GM12873 (cell line): ENCODE data around the gene PRRX2.

Experiments
- CTCF ChIP-seq: IDR thresholded peaks from 2 replicates; pipeline ENCODE4 v1.5.1; 2012; ENCODE audit warnings: low read depth, mild to moderate bottlenecking, moderate library complexity, low read length, control low read depth; ENCODE audit not compliant: insufficient read depth; ENCODE audit errors: missing control alignments

Gene PRRX2

GRCh38 chr9:129751841-129752801 is 86.7 kb downstream of the PRRX2 start:
- TF ChIP-seq CTCF, result no peak

- TF ChIP-seq CTCF, result no peak
Observed at GRCh38 chr9:129752900-129753729, 87.7 kb downstream of the PRRX2 start, which contains the start of gene PTGES. Gene PTGES, minus strand, starts transcription at chr9:129753042. Its CDS starts 30 bp downstream, at chr9:129753012.

GRCh38 chr9:129755151-129755550 is 89.7 kb downstream of the PRRX2 start:
- TF ChIP-seq CTCF, result no peak

GRCh38 chr9:129756191-129756590 is 90.7 kb downstream of the PRRX2 start:
- no peak for TF ChIP-seq CTCF

GRCh38 chr9:129757045-129757444 is 91.6 kb downstream of the PRRX2 start:
- TF ChIP-seq CTCF, result no peak

- TF ChIP-seq CTCF, result no peak
Observed at GRCh38 chr9:129759319-129759718, 93.9 kb downstream of the PRRX2 start.

GRCh38 chr9:129759804-129760502 is 94.5 kb downstream of the PRRX2 start:
- TF ChIP-seq CTCF, result no peak
